LoVo (cell line): ENCODE measurements around the gene MBNL2.
A peak's percentile ranks its signal among the peaks of the same experiment; 100 is the strongest.

Experiments used
- DNase-seq: peaks from one replicate; pipeline ENCODE4 v3.0.0-alpha.2; 2016; ENCODE audit warnings: low spot score

MBNL2 gene

GRCh38 chr13:97301382-97302095, 79.4 kb downstream of the MBNL2 start:
- DNase-seq = no peak

GRCh38 chr13:97302611-97303010, 80.5 kb downstream of the MBNL2 start:
- DNase-seq = no peak

- no peak for DNase-seq
These were observed 84.0 kb downstream of the MBNL2 start for GRCh38 chr13:97306106-97306505.

GRCh38 chr13:97306645-97307044, 84.5 kb downstream of the MBNL2 start:
- DNase-seq = no peak

GRCh38 chr13:97307118-97307881, 85.2 kb downstream of the MBNL2 start:
- DNase-seq = no peak

- DNase-seq = peak; percentile 22
These were observed 85.9 kb downstream of the MBNL2 start for GRCh38 chr13:97307882-97308624.

GRCh38 chr13:97308735-97309429, 86.7 kb downstream of the MBNL2 start:
- no peak for DNase-seq

GRCh38 chr13:97310809-97311436, 88.8 kb downstream of the MBNL2 start:
- no peak for DNase-seq

- DNase-seq = no peak
These were observed 89.8 kb downstream of the MBNL2 start for GRCh38 chr13:97311956-97312355.

GRCh38 chr13:97313551-97314260, 91.6 kb downstream of the MBNL2 start:
- DNase-seq = no peak

GRCh38 chr13:97316390-97316789, 94.3 kb downstream of the MBNL2 start:
- no peak for DNase-seq

- DNase-seq = no peak
These were observed 95.8 kb downstream of the MBNL2 start for GRCh38 chr13:97317933-97318332.

GRCh38 chr13:97318532-97318931, 96.4 kb downstream of the MBNL2 start:
- no peak for DNase-seq

- DNase-seq = no peak
These were observed 97.1 kb downstream of the MBNL2 start for GRCh38 chr13:97319113-97319720.

GRCh38 chr13:97321101-97321500, 99.0 kb downstream of the MBNL2 start:
- DNase-seq = no peak

- DNase-seq = no peak
These were observed 99.6 kb downstream of the MBNL2 start for GRCh38 chr13:97321616-97322321.

GRCh38 chr13:97322740-97323342, 100.7 kb downstream of the MBNL2 start:
- no peak for DNase-seq

GRCh38 chr13:97324115-97324514, 102.0 kb downstream of the MBNL2 start:
- no peak for DNase-seq

GRCh38 chr13:97325738-97326137, 103.6 kb downstream of the MBNL2 start:
- no peak for DNase-seq

- DNase-seq = no peak
These were observed 105.0 kb downstream of the MBNL2 start for GRCh38 chr13:97327086-97327485.
